Esophagus muscularis mucosa (tissue), 3 donors: ENCODE data around the gene ASB1.

Experiments used
- POLR2A ChIP-seq: fragments of 450-650 bp; IDR thresholded peaks from one replicate; pipeline ENCODE4 v1.6.1; 2017; ENCODE audit warnings: antibody characterized with exemption, moderate library complexity, mild to moderate bottlenecking, low read depth
- TF ChIP-seq, protein P1 (sequence below), 3 experiments: fragments of 200-600 bp in 2 of 3; fragments of 450-650 bp in 1 of 3; sonication (generic) in 2 of 3; IDR thresholded peaks; one replicate each; pipeline ENCODE4 v1.5.1; 2017 to 2019; ENCODE audit warnings: antibody characterized with exemption in 3 of 3, mild to moderate bottlenecking in 2 of 3, moderate library complexity in 1 of 3

GRCh38 chr2:238459081-238459629 lies 32.4 kb downstream of the ASB1 start:
- TF ChIP-seq, protein P1, sequence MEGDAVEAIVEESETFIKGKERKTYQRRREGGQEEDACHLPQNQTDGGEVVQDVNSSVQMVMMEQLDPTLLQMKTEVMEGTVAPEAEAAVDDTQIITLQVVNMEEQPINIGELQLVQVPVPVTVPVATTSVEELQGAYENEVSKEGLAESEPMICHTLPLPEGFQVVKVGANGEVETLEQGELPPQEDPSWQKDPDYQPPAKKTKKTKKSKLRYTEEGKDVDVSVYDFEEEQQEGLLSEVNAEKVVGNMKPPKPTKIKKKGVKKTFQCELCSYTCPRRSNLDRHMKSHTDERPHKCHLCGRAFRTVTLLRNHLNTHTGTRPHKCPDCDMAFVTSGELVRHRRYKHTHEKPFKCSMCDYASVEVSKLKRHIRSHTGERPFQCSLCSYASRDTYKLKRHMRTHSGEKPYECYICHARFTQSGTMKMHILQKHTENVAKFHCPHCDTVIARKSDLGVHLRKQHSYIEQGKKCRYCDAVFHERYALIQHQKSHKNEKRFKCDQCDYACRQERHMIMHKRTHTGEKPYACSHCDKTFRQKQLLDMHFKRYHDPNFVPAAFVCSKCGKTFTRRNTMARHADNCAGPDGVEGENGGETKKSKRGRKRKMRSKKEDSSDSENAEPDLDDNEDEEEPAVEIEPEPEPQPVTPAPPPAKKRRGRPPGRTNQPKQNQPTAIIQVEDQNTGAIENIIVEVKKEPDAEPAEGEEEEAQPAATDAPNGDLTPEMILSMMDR (IDR thresholded peaks at IDR 0.05) = no peak
- TF ChIP-seq POLR2A = no peak
